Cardiac septum (tissue), 1 donor: Measurements from ENCODE around the gene CST9. TPM values are rescaled to one million over a fixed set of nuclear protein-coding genes. Genes with fewer than 3 reads are reported as not detected.
"Not testable (repeated sequence)": the region's sequence is repeated elsewhere in the genome, so short reads cannot be mapped to it uniquely, and the experiment has no call there.

Experiments used
- DNase-seq: peaks from one replicate; pipeline ENCODE4 v3.0.0-alpha.2; 2020; ENCODE audit warnings: low spot score
- intact Hi-C: fragments of 100-400 bp; cut with DNase I; formaldehyde crosslinking; loops from one replicate; pipeline ENCODE4 v1.14.0; 2022
- total RNA-seq: library from RNA; stranded (reverse); fragmentation: NEBNext Ultra II Directional; extraction: Animal tissue kit (Norgen Biotek cat#: 25700); gene quantifications from one replicate; pipeline ENCODE4 v1.2.1, GENCODE V29; 2021
- donor health status: DM: no; HTN: no; CAD: no.

CST9 gene
- total RNA-seq, 1 donor from 2014 or later: not detected

DNA sequence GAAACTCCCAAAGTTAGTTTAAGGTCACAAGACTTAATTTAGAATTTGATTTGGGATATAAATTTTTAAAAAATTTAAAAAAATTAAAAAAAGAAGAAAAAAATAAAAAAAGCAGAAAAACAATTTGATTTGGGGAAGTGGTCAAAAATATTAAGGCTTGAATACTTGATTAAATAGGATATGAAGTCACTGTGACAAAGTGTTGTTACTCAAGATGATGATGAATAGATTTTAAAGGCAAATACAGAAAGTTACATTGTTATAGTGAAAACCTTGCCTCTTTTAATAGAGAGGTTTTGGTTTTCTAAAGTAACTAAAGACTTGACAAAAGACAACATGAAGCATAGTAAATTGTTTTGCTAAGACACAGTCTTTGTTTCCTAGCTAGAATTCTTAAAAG is 7.2 kb downstream of the CST9 start:
- DNase-seq: no peak
- intact Hi-C loops: no loop called here

DNA sequence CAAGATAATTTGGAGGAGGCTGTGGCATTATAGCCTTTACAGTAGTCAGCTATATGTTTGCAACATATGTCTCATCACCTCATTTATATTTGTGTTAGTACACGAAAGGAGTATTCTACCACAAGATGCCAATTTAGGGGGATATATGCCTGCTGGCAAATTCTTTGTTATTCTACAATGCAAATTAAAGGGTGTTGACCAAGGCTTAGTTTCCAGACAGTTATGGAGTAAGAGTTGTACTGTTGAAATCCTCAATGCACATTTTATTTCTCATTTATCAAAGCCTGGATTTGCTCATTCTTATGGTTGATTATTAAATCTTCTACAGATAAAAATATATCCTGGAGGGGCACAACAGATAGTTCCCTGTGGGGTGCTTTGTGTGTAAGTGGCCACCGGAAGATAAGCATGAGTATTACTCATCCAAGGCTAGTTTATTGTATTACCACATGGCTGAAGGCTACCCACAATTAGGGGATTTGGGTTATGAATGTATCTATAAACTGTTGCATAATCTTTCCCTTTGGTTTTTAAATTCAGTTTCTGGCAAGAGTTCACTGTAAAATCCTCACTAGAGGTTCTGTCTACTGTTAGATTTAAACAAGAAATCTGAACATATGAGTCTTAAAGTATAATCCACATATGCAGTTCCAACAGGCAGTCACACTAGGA is 9.0 kb downstream of the CST9 start:
- DNase-seq: no peak
- intact Hi-C loops: no loop called here

DNA sequence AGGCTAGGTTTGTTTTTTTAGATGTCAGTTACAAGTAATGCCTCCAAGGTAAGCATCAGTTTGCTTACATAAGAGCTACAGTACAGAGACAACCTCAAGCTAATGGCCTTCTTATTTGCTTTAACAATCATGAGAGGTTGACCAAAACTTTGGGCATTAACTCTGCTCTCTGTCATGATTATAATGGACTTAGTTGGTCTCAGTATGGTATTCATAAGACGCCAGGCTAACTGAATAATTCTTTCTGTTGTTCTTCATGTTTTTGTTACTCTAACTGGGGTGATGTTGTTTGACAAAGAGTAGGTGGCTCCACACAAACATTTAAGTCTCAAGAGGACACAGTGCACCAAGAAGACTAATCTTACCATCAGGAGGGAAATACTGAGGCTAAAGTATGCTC is 9.8 kb downstream of the CST9 start:
- intact Hi-C loops: no loop called here
- DNase-seq: no peak

DNA sequence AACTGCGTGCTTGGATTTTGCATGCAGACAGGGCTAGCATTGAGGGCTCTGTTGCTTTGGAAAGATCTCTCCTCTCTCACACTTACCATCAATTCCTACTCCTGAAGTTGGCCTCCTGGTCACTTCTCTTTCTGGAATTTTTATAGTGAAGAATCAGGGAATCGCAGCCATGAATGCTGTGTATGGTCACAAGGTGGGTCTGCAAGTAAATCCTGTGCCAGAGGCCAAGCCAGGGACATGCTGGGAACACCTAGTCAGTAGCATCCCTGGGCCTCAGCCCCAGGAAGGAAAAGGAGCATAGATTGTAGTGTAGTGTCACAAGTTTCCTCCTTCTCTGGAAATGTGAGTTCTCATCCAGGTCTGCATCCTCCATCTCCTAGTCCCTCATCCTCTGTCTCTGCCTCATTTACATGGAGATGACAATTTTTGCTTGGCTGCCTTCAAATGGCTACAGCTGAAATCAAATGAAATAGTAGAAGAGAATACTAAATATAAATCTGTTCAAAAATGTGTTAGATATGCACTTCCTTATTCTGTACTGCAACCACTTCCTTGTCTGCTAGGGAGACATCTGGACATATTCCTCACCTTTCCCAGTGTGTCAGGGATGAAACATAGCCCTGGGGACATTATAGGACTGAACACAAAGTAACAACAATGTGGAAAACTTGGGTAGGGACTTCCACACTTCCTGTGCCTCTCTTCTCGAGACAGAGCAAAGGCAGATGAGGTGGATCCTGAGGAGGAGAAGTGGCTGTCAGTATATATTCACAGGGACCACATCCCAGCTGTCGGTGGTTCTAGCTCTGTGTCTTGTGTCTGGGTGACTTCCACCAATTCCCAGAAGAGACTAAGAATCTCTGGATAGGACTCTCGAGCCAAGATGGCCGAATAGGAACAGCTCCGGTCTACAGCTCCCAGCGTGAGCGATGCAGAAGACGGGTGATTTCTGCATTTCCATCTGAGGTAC is 17.0 kb downstream of the CST9 start:
- no peak for DNase-seq
- intact Hi-C loops: no loop called here

DNA sequence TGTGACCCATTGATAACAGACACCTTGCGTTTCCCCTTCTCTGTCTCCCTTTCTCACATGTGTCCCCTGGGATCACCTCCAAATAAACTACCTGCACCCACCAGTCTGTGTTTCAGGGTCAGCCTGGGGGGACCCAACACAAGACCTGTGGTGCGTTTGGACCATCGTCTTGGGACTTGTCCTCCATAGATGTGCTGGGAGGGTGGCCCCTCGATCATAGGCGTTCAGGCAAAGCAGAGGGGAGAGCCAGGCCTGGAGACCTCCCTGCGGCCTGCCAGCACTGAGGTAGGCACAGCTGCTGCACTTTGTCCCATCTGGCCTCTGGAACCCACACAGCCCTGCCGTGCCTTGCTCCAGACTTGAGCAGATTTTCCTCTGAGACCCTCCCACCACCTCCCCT is 18.1 kb downstream of the CST9 start:
- intact Hi-C loops: no loop called here
- DNase-seq: no peak

DNA sequence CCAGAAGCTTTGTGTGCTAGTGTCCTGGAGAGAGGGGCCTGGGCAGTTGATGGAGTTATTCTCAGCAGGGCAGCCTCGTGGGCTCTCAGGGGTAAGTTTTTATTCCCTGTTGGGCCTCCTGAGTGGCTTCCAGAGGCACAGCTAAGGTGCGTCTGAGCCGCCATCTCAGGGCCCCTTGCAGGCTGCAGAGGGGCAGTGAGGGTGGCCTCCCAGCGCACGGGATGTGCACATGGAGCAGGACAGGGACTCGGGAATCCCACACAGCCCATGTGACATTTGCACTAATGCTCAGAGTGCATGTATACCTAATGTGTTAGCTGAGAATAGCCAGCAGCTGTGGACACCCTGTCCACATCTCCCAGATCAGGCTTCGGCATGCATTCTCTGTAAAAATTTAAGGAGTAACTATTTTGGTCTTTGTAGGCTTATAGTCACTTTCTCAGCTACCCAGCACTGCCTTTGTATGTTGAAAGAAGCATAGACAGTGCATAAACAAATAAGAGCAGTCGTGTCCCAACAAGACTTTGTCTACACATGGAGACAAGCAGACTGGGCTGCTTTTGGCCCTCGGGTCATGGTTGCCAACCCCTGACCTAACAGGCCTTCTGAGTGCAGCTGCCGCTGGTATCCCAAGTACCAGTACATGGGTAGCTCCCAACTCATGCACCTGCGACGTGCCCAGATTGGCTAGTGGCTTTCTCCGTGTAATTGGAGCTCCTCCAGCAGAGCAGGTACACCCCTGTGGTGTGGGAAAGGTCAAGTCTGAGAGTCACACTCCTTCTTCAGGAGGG is 18.8 kb downstream of the CST9 start:
- DNase-seq: no peak
- intact Hi-C loops: no loop called here

DNA sequence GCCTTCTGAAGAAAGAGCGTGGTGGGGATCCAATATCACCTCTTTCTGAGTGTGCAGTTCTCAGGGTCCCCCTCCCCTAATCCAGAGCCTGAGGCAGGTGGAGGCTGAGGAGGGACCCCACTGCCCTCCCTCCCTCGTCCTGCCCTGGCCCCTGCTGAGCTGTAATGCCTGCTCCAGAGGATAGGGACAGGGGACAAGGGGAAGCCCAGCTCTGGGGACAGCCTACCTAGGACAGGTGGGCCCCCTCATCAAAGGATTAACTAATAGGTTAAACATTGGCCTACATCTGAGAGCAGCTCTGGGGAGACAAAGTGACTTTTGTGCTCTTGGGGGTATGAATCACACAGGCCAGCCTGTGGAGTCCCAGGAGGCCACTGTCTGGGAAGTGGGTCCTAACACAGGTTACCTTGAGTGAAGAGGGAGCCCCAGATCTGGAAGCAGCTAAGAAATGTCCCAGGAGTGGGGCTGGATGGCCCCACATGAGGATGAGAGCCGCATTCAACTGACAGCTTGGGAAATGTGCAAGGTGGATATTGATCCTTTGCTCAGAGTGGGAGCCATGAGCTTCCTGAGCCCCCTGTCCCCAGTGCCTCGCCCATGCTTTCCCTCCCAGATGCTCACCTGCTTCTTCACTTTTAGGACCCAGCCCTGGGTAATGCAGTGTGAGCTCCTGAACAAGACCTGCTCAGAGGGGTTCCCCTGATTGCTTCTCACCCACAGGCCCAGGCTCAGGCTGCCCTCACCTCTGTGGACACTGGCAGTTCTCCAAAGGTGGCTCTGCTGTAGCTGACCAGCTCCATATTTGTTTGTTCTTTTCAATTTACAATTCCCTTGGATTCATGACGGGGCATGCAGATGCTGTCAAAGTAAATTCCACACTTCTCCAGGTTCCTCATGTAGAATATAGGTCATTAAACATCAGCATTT is 19.6 kb downstream of the CST9 start:
- peak; percentile 65 for DNase-seq

DNA sequence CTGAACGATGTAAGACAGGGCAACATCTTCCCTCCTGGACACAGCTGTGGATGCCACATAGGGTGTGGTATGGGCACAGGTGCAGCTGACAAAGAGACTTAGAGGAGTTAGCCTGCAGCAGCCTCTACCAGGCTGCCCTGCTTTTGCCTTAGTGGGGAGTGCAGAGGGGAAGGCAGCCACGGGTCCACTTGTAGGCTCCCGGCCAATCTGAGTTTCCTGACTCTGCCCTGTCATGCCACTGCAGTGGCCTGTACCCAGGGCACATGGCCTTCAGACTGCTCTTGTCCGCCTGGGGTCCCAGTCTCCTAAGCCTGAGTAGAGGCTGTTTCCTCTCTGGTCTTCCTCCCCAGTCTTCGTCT is 20.3 kb downstream of the CST9 start:
- intact Hi-C loops: no loop called here
- no peak for DNase-seq

More for the DNA sequence above, 19.6 kb downstream of the CST9 start:
- intact Hi-C loops: no loop called here

DNA sequence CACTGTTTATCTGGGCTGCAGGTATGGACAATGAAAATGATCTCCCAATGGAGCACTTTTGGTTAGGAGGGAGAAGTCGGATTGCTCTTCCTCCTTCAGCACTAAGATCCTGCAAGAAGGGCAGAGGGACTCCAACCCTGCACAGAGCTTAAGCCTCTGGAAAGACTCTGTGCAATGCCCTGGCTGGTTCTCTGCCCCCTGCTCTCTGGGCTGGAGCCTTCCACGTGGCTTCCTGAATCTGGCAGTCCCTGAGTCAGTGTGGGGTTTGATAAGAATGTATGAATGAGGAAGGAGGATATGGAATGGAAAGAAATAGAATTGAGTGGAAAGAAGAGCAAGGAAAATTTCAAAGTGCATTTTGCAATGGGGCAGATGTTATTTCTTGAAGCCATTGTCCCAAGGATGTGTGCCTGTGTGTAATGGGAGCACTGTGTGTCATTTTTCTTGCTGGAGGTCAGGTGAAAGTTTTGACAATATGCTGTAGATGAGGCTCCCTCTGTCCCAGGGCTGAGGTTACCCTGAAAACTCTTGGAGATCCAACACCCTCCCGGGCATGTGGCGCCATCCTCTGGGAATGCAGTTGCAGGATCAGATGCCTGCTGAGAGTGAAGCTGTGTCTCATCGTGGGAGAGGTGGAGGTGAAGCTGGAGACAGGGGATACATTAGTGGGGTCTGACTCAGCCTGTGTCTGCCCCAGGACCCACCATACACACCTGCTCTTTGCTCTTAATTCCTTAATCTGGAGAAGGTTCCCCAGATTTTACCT is 21.1 kb downstream of the CST9 start:
- peak; percentile 60 for DNase-seq
- intact Hi-C loops: no loop called here

DNA sequence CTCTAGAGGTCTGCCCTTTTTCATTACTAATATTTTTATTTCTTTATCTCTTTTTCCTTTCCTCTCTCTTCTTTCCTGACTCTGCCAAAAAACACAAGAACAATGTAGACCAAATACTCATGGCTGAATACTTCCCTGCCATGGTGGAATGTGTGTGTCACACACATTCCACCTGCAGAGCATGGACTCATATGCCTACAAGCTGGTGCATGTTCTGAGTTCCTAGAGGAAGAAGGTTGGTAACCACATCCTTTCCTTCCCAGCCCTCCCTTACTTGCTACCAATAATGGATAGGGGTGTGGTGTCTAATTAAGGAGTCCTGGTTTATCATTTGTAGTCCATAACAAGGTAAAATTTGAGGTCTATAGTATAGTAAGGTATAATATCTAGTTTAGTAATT is 22.2 kb downstream of the CST9 start:
- intact Hi-C loops: no loop called here
- no peak for DNase-seq

DNA sequence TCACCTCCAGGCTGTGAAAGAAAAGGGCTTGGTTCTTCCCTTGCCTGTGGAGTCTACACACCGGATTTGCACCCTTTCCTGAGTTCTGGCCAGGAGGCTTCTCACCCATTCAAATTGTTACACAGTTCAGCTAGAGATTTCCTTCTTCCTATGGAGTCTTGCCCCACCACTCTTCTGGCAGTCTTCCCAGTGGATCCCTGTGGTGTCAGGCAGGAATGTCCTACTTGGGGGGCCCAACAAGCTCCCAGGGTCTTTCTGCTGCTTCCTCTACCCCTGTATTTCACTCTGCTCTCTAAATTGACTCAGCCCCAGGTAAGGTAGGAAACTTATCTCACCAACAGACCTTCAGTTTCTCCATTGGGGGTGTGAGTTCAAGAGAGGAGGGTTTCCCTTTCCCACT is 23.4 kb downstream of the CST9 start:
- intact Hi-C loops: no loop called here
- DNase-seq: peak; percentile 47

DNA sequence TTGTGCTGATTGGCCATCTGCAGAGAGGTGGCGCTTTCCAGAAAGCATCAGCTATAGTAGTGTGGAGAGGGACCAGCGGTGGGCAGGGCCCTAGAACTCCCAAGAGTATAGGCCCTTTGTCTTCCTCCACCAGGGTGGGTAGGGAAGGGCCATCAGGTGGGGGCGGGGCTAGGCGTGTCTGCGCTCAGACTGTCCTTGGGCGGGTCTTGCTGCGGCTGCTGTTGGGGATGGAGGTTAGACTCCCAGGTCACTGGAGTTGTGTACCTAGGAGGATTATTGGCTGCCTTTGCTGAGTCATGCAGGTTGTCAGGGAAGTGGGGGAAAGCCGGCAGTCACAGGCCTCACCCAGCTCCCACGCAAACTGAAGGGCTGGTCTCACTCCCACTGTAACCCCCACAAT is 23.9 kb downstream of the CST9 start:
- DNase-seq: peak; percentile 55
- intact Hi-C loops: not testable (repeated sequence)

DNA sequence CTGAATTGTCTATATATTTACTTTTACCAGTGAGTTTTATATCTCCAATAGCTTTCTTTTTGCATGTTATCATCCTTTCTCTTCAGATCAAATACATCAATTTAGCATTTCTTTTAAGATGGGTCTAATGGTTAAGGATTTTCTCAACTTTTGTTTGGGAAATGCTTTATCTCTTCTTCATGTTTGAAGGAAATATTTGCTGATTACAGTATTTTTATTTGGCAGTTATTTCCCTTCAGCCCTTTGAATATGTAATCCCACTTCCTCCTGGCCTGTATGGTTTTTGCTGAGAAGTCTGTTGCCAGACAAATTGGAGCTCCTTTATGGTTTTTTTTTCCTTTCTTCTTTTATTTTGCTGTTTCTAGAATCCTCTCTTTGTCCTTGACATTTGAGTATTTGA is 30.7 kb downstream of the CST9 start:
- no peak for DNase-seq
- intact Hi-C loops: no loop called here

DNA sequence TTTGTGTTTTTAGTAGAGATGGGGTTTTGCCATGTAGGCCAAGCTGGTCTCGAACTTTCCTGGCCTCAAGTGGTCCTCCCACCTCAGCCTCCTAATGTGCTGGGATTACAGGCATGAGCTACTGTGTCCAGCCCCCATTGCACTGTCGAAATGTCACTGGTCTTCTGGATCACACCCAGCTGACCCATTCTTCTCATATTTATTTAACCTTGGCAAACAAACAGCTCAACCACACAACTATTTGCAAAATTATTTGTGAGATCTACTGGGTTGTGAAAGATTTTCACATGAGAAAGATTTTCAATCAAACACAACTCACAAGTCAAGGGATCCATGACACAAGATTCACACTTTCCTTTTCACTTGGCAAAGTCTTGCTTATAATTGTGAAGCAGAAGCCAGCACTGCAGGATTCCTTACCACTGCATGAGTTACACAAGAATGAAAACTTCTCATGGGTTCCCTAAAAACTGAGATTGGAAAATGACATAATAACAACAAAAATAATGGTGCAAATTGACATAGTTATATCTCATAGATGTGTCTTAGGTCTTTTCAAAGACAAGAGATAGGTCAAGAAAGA is 35.4 kb downstream of the CST9 start:
- DNase-seq: peak; percentile 7
- intact Hi-C loops: no loop called here

DNA sequence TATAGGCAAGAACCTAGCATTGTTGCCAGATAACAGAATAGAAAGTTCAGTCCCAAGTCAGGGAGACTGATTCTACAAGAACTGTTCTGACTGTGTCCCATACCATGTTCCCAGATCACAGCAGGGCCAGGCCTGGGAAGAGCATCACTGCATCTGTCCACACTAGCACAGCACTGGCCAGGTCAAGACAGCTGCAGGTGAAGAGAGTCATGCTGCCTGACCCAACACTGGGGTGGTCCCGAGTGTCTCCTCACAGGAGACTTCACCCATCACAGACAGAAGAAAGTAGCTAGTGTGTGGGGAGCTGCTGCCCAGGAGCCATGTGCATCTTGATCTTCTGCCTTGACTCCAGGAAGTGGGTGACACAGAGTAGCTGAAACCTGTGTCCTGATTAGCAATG is 36.1 kb downstream of the CST9 start:
- peak; percentile 47 for DNase-seq
- intact Hi-C loops: no loop called here

DNA sequence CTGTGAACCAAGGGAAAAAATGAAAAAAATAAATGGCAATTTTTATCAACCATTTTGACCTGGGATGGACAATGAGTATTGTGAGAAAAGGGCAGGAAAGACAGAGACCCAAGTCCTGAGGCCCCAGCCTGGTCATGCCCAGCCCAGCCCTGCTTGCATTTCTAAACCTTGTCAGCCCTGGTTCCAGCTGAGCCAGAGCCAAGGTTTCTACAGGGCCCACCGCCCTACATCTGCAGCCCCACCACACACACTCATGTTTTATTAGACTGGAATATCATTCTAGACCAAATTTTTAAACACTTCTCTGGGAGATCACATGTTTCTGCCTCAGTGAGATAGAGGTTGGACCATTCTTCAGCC is 36.8 kb downstream of the CST9 start:
- DNase-seq: peak; percentile 71
- intact Hi-C loops: no loop called here

DNA sequence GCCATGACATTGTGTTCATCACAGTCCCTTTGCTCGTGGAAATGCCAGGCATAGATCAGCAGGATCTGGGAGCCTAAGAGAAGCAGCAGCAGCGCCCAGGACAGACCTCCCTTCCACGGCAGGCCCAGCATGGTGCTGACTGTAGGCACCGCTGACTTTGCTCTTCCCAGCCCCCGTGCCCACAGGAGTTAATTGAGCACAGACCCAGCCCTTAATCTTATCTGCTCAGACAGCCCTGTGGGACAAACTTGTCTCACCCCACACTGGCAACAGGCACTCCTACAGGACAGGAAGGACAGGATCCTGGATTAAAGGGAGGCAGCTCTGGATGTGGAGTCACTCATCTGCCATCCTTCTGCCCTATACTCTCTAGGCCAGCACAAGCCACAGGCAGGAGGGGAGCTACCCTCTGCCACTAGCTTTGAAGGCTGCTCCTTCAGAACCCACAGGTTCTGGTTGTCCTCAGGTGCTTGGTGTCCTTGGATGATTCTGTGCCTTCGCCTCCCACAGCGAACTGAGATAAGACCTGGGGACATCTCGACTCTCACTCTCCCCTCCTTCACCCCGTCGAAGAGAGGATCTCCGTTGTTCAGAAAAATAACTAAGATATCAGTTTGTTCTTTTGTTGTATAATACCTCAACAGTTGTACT is 37.3 kb downstream of the CST9 start, which contains the start of gene CST9L:
CST9L (minus strand) TSS at position 165 of the 651 bp plus-strand sequence; CDS start at position 131, 34 bp downstream.
- intact Hi-C loops: no loop called here
- no peak for DNase-seq
